Purkinje cell (primary cell): Measurements from ENCODE around the gene LIFR. TPM values are rescaled to one million over a fixed set of nuclear protein-coding genes. Genes with fewer than 3 reads are reported as not detected.

Source experiments
- polyA plus RNA-seq: library from polyadenylated mRNA; unstranded; fragments of >200 nt; fragmentation: Nextera tagmentation; gene quantifications from 2 replicates; pipeline ENCODE4 v1.2.1, GENCODE V29; 2014

LIFR gene, protein sequence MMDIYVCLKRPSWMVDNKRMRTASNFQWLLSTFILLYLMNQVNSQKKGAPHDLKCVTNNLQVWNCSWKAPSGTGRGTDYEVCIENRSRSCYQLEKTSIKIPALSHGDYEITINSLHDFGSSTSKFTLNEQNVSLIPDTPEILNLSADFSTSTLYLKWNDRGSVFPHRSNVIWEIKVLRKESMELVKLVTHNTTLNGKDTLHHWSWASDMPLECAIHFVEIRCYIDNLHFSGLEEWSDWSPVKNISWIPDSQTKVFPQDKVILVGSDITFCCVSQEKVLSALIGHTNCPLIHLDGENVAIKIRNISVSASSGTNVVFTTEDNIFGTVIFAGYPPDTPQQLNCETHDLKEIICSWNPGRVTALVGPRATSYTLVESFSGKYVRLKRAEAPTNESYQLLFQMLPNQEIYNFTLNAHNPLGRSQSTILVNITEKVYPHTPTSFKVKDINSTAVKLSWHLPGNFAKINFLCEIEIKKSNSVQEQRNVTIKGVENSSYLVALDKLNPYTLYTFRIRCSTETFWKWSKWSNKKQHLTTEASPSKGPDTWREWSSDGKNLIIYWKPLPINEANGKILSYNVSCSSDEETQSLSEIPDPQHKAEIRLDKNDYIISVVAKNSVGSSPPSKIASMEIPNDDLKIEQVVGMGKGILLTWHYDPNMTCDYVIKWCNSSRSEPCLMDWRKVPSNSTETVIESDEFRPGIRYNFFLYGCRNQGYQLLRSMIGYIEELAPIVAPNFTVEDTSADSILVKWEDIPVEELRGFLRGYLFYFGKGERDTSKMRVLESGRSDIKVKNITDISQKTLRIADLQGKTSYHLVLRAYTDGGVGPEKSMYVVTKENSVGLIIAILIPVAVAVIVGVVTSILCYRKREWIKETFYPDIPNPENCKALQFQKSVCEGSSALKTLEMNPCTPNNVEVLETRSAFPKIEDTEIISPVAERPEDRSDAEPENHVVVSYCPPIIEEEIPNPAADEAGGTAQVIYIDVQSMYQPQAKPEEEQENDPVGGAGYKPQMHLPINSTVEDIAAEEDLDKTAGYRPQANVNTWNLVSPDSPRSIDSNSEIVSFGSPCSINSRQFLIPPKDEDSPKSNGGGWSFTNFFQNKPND
- polyA plus RNA-seq, result 8.5 and 8.8 TPM in 2 replicates

DNA sequence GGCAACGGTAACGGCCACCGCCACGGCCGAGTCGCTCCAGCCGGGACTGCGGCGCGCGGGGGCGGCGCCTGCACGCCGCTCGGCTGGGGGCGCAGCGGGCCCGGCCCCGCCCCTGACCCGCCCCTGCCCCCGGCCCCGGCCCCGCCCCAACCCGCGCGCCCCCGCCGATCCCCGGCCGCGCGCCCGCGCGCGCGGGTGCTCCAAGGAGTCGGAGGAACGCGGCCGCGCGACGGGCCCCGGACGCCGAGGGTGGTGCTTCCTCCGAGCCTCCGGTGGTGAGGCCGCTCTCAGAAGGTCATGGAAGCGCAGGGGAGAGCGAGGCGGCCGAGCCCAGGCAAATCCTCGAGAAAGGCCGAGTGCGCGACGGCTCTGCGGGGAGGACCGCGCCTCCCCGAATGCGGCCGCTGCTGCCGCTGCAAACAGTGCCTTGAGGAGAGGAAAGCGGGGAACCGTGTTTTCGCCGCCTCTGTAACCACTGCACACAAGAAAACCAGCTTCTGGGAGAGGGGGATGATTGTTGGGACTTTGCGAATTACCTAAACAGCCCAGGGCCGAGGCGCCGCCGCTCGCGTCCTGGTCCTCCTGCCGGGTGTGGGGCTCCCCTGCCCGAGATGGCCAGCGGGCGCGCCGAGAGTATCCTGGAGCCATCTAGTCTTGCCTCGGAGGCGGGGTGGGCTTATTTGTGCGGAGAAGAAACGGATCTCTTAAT lies at the start of gene LIFR:
LIFR (minus strand) TSS at position 48 of the 709 bp plus-strand sequence. CDS start 25,999 bp downstream, outside the sequence.

